Activated CD8-positive, alpha-beta T cell treated with anti-CD3 and anti-CD28 coated beads, Interleukin-2, amount 10 ng/mL, durations not matched to agents 7 days and 5 days (primary cell): Measurements from ENCODE around the gene NKAIN2. TPM values are rescaled to one million over a fixed set of nuclear protein-coding genes. Genes with fewer than 3 reads are reported as not detected.

ENCODE experiments used
- ATAC-seq: fragments of 150-1000 bp; cut with Tn5 transposase; one replicate; pipeline ENCODE4 v1.10.0; 2021; ENCODE audit warnings: moderate library complexity
- CTCF ChIA-PET: fragments of 350-600 bp; sonication (Branson Sonifier 250); formaldehyde crosslinking; loops from one replicate; lab custom pipeline; 2021; ENCODE audit warnings: antibody characterized with exemption; lab: Charles Lee
- POLR2A ChIA-PET: fragments of 350-600 bp; sonication (Branson Sonifier 250); formaldehyde crosslinking; loops from one replicate; lab custom pipeline; 2021; ENCODE audit warnings: antibody characterized with exemption; lab: Charles Lee
- DNase-seq: peaks from one replicate; pipeline ENCODE4 v3.0.0-alpha.2; 2020
- H3K27ac Mint-ChIP-seq: one replicate; pipeline ENCODE4 v1.8.0; 2021; ENCODE audit warnings: mild to moderate bottlenecking, mixed read lengths
- H3K27me3 Mint-ChIP-seq: one replicate; pipeline ENCODE4 v1.8.0; 2021; ENCODE audit warnings: low read depth, mixed read lengths
- H3K36me3 Mint-ChIP-seq: one replicate; pipeline ENCODE4 v1.8.0; 2021; ENCODE audit warnings: low read depth, mixed read lengths
- H3K4me1 Mint-ChIP-seq: one replicate; pipeline ENCODE4 v1.8.0; 2021; ENCODE audit warnings: low read depth, mixed read lengths
- H3K4me3 Mint-ChIP-seq: one replicate; pipeline ENCODE4 v1.8.0; 2021; ENCODE audit warnings: mild to moderate bottlenecking, mixed read lengths
- H3K9me3 Mint-ChIP-seq: one replicate; pipeline ENCODE4 v1.8.0; 2022; ENCODE audit warnings: mixed read lengths; ENCODE audit not compliant: insufficient read depth
- total RNA-seq, 2 experiments: library from RNA; stranded (reverse); gene quantifications; one replicate each; pipeline ENCODE4 v1.2.3, GENCODE V29; 2021

NKAIN2 gene
- total RNA-seq, 2 experiments from 2014 or later = not detected

- H3K27ac Mint-ChIP-seq = no peak overlapping the region
- no peak for DNase-seq
- H3K36me3 Mint-ChIP-seq = no peaks in the 10 kb centered on the region
- ChIA-PET CTCF (interaction anchor here (1.2 kb wide), 1 partner anchor 14 kb away, joined by 4 read pairs; no protein-coding TSS in a partner anchor), POLR2A (no interaction called here)
- H3K4me3 Mint-ChIP-seq = no peak overlapping the region
- no peak for ATAC-seq
- no peaks in the 10 kb centered on the region for H3K9me3 Mint-ChIP-seq
- H3K27me3 Mint-ChIP-seq = no peaks in the 10 kb centered on the region
- H3K4me1 Mint-ChIP-seq = no peaks in the 10 kb centered on the region
Measured at GRCh38 chr6:123788319-123788718, 15.3 kb upstream of the NKAIN2 start.

DNA sequence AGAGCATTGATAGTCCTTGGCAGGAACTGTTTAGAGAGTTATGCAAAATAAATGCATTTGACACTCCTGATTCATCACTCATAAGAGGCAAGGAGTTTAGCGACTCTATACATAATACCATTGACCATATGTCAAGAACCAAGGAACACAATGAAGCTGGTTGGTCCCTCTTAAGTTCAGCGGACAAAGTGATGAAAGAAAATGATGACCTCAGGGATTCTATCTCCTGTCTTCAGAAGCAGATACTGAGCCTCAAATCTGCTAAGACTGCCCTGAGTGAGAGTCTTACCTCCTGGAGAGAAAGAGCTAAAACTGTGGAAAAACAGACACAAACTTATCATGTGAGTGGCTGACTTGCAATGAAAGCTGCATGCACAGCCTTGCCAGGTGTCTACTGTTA, 9.5 kb upstream of the NKAIN2 start:
- ChIA-PET CTCF (no interaction called here), POLR2A (no interaction called here)
- ATAC-seq (no peak), DNase-seq (no peak)
- H3K4me3 Mint-ChIP-seq = no peak overlapping the region
- H3K27me3 Mint-ChIP-seq = no peaks in the 10 kb centered on the region
- H3K4me1 Mint-ChIP-seq = no peaks in the 10 kb centered on the region
- no peaks in the 10 kb centered on the region for H3K9me3 Mint-ChIP-seq
- H3K27ac Mint-ChIP-seq = no peak overlapping the region
- no peaks in the 10 kb centered on the region for H3K36me3 Mint-ChIP-seq

- ATAC-seq (no peak), DNase-seq (no peak)
- CTCF ChIA-PET = no interaction called here
- Mint-ChIP-seq H3K9me3 (no peaks in the 10 kb centered on the region), H3K36me3 (no peaks in the 10 kb centered on the region), H3K4me1 (no peaks in the 10 kb centered on the region), H3K27ac (no peak overlapping the region), H3K27me3 (no peaks in the 10 kb centered on the region), H3K4me3 (no peak overlapping the region)
- POLR2A ChIA-PET = no interaction called here
Measured at GRCh38 chr6:123794799-123795198, 8.9 kb upstream of the NKAIN2 start.

GRCh38 chr6:123801067-123801466, 2.6 kb upstream of the NKAIN2 start:
- Mint-ChIP-seq H3K4me3 (no peak overlapping the region), H3K27me3 (peaks cover 27% of the 10 kb centered on the region), H3K27ac (no peak overlapping the region), H3K36me3 (no peaks in the 10 kb centered on the region), H3K9me3 (no peaks in the 10 kb centered on the region), H3K4me1 (peaks cover 5% of the 10 kb centered on the region)
- DNase-seq = no peak
- CTCF ChIA-PET = interaction anchor here (1.3 kb wide), 1 partner anchor 1070 kb away, joined by 3 read pairs; no protein-coding TSS in a partner anchor
- no peak for ATAC-seq
- POLR2A ChIA-PET = no interaction called here

DNA sequence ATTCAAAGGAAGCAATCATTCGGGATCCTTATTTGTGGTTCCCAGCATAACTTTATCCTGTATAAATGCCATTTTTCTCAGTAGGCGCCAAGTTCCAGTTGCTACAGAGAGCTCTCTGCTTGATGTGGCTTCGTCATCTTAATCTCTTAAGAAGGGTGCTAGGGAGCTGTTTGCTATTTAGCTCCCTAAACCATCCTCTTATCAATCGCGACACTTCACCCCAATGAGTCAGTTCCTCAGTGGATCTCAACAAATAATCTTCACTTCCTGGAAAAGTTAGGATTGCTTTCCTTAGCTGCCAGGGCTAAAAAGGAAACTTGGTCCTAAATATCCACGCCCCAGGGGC, 1.3 kb upstream of the NKAIN2 start:
- CTCF ChIA-PET = interaction anchor here (0.8 to 1.9 kb wide), 13 partner anchors 11 to 1955 kb away, joined by 3 to 6 read pairs (median 3); no protein-coding TSS in a partner anchor
- POLR2A ChIA-PET = no interaction called here
- DNase-seq = no peak
- Mint-ChIP-seq H3K4me1 (peaks cover 5% of the 10 kb centered on the region), H3K27ac (no peak overlapping the region), H3K9me3 (no peaks in the 10 kb centered on the region), H3K36me3 (no peaks in the 10 kb centered on the region), H3K27me3 (peaks cover 31% of the 10 kb centered on the region), H3K4me3 (no peak overlapping the region)
- peak; percentile 23 for ATAC-seq

GRCh38 chr6:123802697-123803503, 765 bp upstream of the NKAIN2 start:
- no peak overlapping the region for H3K27ac Mint-ChIP-seq
- peaks cover 34% of the 10 kb centered on the region for H3K27me3 Mint-ChIP-seq
- ATAC-seq (peak; percentile 93), DNase-seq (peak; percentile 75)
- POLR2A ChIA-PET = no interaction called here
- no peaks in the 10 kb centered on the region for H3K36me3 Mint-ChIP-seq
- no peaks in the 10 kb centered on the region for H3K9me3 Mint-ChIP-seq
- CTCF ChIA-PET = interaction anchor here (0.8 to 1.9 kb wide), 12 partner anchors 11 to 1954 kb away, joined by 3 to 6 read pairs (median 4); no protein-coding TSS in a partner anchor
- H3K4me3 Mint-ChIP-seq = peak overlapping the region; percentile 45
- H3K4me1 Mint-ChIP-seq = peaks cover 5% of the 10 kb centered on the region

DNA sequence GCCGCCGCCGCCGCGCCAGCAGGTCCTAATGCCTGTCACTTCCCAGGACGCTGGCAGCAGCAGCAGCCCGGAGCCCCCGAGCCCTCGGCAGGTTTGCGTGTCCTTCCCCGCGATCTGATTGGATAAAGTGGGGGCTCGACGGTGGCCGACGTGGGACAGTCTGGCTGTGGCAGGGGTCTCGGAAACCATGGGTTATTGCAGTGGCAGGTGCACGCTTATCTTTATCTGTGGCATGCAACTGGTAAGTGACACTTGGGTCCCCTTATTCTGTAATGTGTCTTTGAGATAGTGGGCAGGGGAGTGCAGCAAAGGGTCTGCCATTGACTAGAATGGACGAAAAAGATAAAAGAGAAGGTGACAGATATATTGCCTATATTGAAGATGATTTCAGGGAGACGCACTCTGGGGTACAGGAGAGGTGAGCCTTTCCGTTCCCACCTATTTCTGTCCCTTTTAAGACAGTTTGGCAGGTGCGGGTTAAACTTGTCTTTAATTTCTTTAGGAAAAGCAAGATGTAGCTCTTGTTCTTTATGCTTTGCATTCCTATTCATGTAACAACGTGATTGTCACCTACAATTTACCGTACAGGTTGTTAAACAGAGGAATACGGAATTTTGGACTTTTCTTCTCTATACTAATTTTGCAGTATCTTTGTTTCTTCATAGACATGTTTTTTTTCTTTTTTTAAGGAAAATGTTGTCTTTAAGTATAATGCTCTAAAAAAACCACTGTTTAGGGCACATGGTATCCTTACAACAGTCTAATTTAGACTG, 535 bp downstream of the NKAIN2 start:
- Mint-ChIP-seq H3K27me3 (peaks cover 34% of the 10 kb centered on the region), H3K4me1 (peaks cover 5% of the 10 kb centered on the region), H3K4me3 (peak overlapping the region; percentile 20), H3K36me3 (no peaks in the 10 kb centered on the region), H3K9me3 (no peaks in the 10 kb centered on the region), H3K27ac (no peak overlapping the region)
- ATAC-seq (no peak), DNase-seq (no peak)
- ChIA-PET CTCF (no interaction called here), POLR2A (no interaction called here)

GRCh38 chr6:123804787-123805540, 1.3 kb downstream of the NKAIN2 start:
- H3K27me3 Mint-ChIP-seq = peaks cover 34% of the 10 kb centered on the region
- H3K36me3 Mint-ChIP-seq = no peaks in the 10 kb centered on the region
- H3K4me3 Mint-ChIP-seq = no peak overlapping the region
- ChIA-PET POLR2A (no interaction called here), CTCF (no interaction called here)
- no peaks in the 10 kb centered on the region for H3K9me3 Mint-ChIP-seq
- no peak for DNase-seq
- peaks cover 5% of the 10 kb centered on the region for H3K4me1 Mint-ChIP-seq
- no peak overlapping the region for H3K27ac Mint-ChIP-seq
- no peak for ATAC-seq

DNA sequence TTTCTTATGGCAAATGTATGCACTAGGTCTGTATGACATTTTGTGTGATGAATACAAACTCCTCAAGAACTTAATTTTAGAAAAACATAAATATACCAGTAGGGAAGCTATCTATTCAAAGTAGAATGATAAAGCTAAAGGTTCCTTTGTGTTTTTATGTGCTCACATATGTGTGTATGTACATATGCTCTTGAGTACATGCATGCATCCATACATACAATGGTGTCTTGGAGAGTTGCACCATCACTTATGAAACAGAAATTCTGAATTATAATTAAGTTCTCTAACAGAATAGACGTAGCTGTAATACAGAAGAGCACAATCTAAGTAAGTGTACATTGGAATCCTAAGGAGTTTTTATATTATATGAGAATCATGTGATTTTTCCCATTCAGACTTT, 2.3 kb downstream of the NKAIN2 start:
- Mint-ChIP-seq H3K27ac (no peak overlapping the region), H3K27me3 (peaks cover 34% of the 10 kb centered on the region), H3K4me1 (peaks cover 5% of the 10 kb centered on the region), H3K9me3 (no peaks in the 10 kb centered on the region), H3K36me3 (no peaks in the 10 kb centered on the region), H3K4me3 (no peak overlapping the region)
- POLR2A ChIA-PET = no interaction called here
- no peak for DNase-seq
- no peak for ATAC-seq
- CTCF ChIA-PET = interaction anchor here (0.7 kb wide), 1 partner anchor 38 kb away, joined by 3 read pairs; no protein-coding TSS in a partner anchor

DNA sequence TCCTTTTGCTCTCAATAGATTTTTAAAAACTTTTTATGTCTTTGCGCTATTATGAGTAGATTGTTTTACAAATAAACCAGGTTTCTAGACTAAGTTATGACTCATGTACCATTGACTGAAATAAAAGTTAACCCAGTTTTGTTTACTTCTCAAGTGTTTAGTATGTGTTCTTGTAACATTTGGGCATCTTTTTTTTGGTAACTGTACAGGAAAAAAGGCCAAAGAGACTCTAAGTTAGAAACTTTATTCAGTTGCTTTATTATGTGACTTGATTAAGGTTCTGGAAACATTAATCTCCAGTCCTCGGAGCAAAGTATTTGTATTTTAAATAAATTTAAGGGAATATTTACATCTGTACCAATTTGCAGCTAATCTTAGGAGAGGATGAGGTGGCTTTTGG, 2.9 kb downstream of the NKAIN2 start:
- CTCF ChIA-PET = no interaction called here
- Mint-ChIP-seq H3K27me3 (peaks cover 32% of the 10 kb centered on the region), H3K27ac (no peak overlapping the region), H3K4me3 (no peak overlapping the region), H3K4me1 (peaks cover 5% of the 10 kb centered on the region), H3K36me3 (no peaks in the 10 kb centered on the region), H3K9me3 (no peaks in the 10 kb centered on the region)
- ATAC-seq (no peak), DNase-seq (no peak)
- POLR2A ChIA-PET = no interaction called here

GRCh38 chr6:123808556-123808955, 4.9 kb downstream of the NKAIN2 start:
- ChIA-PET POLR2A (no interaction called here), CTCF (no interaction called here)
- no peaks in the 10 kb centered on the region for H3K36me3 Mint-ChIP-seq
- DNase-seq = no peak
- no peaks in the 10 kb centered on the region for H3K9me3 Mint-ChIP-seq
- H3K4me1 Mint-ChIP-seq = no peaks in the 10 kb centered on the region
- peaks cover 24% of the 10 kb centered on the region for H3K27me3 Mint-ChIP-seq
- ATAC-seq = no peak
- no peak overlapping the region for H3K27ac Mint-ChIP-seq
- no peak overlapping the region for H3K4me3 Mint-ChIP-seq
